Activated naive CD8-positive, alpha-beta T cell treated with anti-CD3 and anti-CD28 coated beads, Interleukin-2, amount 10 ng/mL, durations not matched to agents 7 days and 5 days (primary cell): ENCODE measurements around the gene TCEAL6. TPM values are rescaled to one million over a fixed set of nuclear protein-coding genes. Genes with fewer than 3 reads are reported as not detected.
"Not testable (repeated sequence)": the region's sequence is repeated elsewhere in the genome, so short reads cannot be mapped to it uniquely, and the experiment has no call there.

Experiments used
- ATAC-seq: fragments of 150-1000 bp; cut with Tn5 transposase; one replicate; pipeline ENCODE4 v1.10.0; 2021; ENCODE audit warnings: low read depth, moderate library complexity
- POLR2A ChIA-PET: fragments of 350-600 bp; sonication (Branson Sonifier 250); formaldehyde crosslinking; loops from one replicate; lab custom pipeline; 2021; ENCODE audit warnings: antibody characterized with exemption; lab: Charles Lee
- DNase-seq: peaks from one replicate; pipeline ENCODE4 v3.0.0; 2021
- H3K27ac Mint-ChIP-seq: one replicate; pipeline ENCODE4 v1.8.0; 2022; ENCODE audit warnings: mild to moderate bottlenecking, mixed read lengths
- H3K27me3 Mint-ChIP-seq: one replicate; pipeline ENCODE4 v1.8.0; 2022; ENCODE audit warnings: mild to moderate bottlenecking, moderate library complexity, mixed read lengths
- H3K36me3 Mint-ChIP-seq: one replicate; pipeline ENCODE4 v1.8.0; 2021; ENCODE audit warnings: mild to moderate bottlenecking, mixed read lengths
- H3K4me1 Mint-ChIP-seq: one replicate; pipeline ENCODE4 v1.8.0; 2021; ENCODE audit warnings: mixed read lengths
- H3K4me3 Mint-ChIP-seq: one replicate; pipeline ENCODE4 v1.8.0; 2022; ENCODE audit warnings: mild to moderate bottlenecking, moderate library complexity, mixed read lengths
- H3K9me3 Mint-ChIP-seq: one replicate; pipeline ENCODE4 v1.8.0; 2021; ENCODE audit warnings: mixed read lengths
- total RNA-seq, 2 experiments: library from RNA; stranded (reverse); gene quantifications; one replicate each; pipeline ENCODE4 v1.2.3, GENCODE V29; 2021

TCEAL6 gene
- total RNA-seq = not detected

- H3K36me3 Mint-ChIP-seq, H3K4me1 Mint-ChIP-seq, H3K4me3 Mint-ChIP-seq, POLR2A ChIA-PET, H3K9me3 Mint-ChIP-seq, H3K27ac Mint-ChIP-seq, DNase-seq, ATAC-seq: not testable (repeated sequence)
- H3K27me3 Mint-ChIP-seq = peaks cover 16% of the 10 kb centered on the region
Observed at GRCh38 chrX:102142274-102142673, at the start of gene TCEAL6. Gene TCEAL6, minus strand, starts transcription at chrX:102142481.

- ATAC-seq = no peak
- peaks cover 2% of the 10 kb centered on the region for H3K9me3 Mint-ChIP-seq
- H3K4me3 Mint-ChIP-seq = no peak overlapping the region
- no peak for DNase-seq
- no peaks in the 10 kb centered on the region for H3K36me3 Mint-ChIP-seq
- no peaks in the 10 kb centered on the region for H3K27me3 Mint-ChIP-seq
- POLR2A ChIA-PET = no interaction called here
- no peak overlapping the region for H3K27ac Mint-ChIP-seq
- no peaks in the 10 kb centered on the region for H3K4me1 Mint-ChIP-seq
Observed at GRCh38 chrX:102185967-102186720, 43.9 kb upstream of the TCEAL6 start.

GRCh38 chrX:102155806-102156179 lies 13.5 kb upstream of the TCEAL6 start, which contains the start of gene BEX5:
Gene BEX5, minus strand, starts transcription at chrX:102155977. Its CDS starts 1,712 bp downstream, at chrX:102154265.
- ATAC-seq = peak; percentile 97
- Mint-ChIP-seq H3K4me3 (peak within 1 kb of the TSS; percentile 95), H3K27me3 (no peaks in the 10 kb centered on the region), H3K4me1 (peaks cover 16% of the 10 kb centered on the region), H3K27ac (peak within 1 kb of the TSS; percentile 94), H3K36me3 (no peaks in the 10 kb centered on the region), H3K9me3 (no peaks in the 10 kb centered on the region)
- DNase-seq = no peak
- POLR2A ChIA-PET = interaction anchor here (0.7 to 1.1 kb wide), 2 partner anchors 224 to 1099 kb away, joined by 3 to 4 read pairs; partner anchors contain the start of genes TCEAL8 and ZMAT1

GRCh38 chrX:102154900-102155805 lies 12.9 kb upstream of the TCEAL6 start:
- Mint-ChIP-seq H3K36me3 (no peaks in the 10 kb centered on the region), H3K4me1 (peaks cover 16% of the 10 kb centered on the region), H3K27me3 (no peaks in the 10 kb centered on the region), H3K27ac (peak overlapping the region; percentile 94), H3K4me3 (peak overlapping the region; percentile 95), H3K9me3 (no peaks in the 10 kb centered on the region)
- POLR2A ChIA-PET = interaction anchor here (0.7 to 1.1 kb wide), 2 partner anchors 223 to 1099 kb away, joined by 3 to 4 read pairs; partner anchors contain the start of genes TCEAL8 and ZMAT1
- ATAC-seq (peak; percentile 59), DNase-seq (peak; percentile 40)

- DNase-seq (peak; percentile 20), ATAC-seq (no peak)
- no peaks in the 10 kb centered on the region for H3K9me3 Mint-ChIP-seq
- H3K36me3 Mint-ChIP-seq = no peaks in the 10 kb centered on the region
- POLR2A ChIA-PET = no interaction called here
- H3K4me1 Mint-ChIP-seq = peaks cover 16% of the 10 kb centered on the region
- peak overlapping the region; percentile 95 for H3K4me3 Mint-ChIP-seq
- H3K27me3 Mint-ChIP-seq = no peaks in the 10 kb centered on the region
- peak overlapping the region; percentile 94 for H3K27ac Mint-ChIP-seq
Observed at GRCh38 chrX:102154218-102154860, 12.1 kb upstream of the TCEAL6 start.

- POLR2A ChIA-PET, H3K4me1 Mint-ChIP-seq, H3K9me3 Mint-ChIP-seq, H3K36me3 Mint-ChIP-seq, ATAC-seq, DNase-seq, H3K27ac Mint-ChIP-seq, H3K4me3 Mint-ChIP-seq: not testable (repeated sequence)
- H3K27me3 Mint-ChIP-seq = peaks cover 16% of the 10 kb centered on the region
Observed at GRCh38 chrX:102141631-102142030, 650 bp downstream of the TCEAL6 start.

- DNase-seq, H3K9me3 Mint-ChIP-seq, ATAC-seq, H3K27ac Mint-ChIP-seq, POLR2A ChIA-PET, H3K4me3 Mint-ChIP-seq, H3K36me3 Mint-ChIP-seq, H3K4me1 Mint-ChIP-seq: not testable (repeated sequence)
- peaks cover 15% of the 10 kb centered on the region for H3K27me3 Mint-ChIP-seq
Observed at GRCh38 chrX:102140876-102141275, 1.4 kb downstream of the TCEAL6 start.

- Mint-ChIP-seq H3K27me3 (peaks cover 13% of the 10 kb centered on the region), H3K27ac (no peak overlapping the region), H3K36me3 (no peaks in the 10 kb centered on the region), H3K4me1 (no peaks in the 10 kb centered on the region), H3K4me3 (no peak overlapping the region), H3K9me3 (no peaks in the 10 kb centered on the region)
- POLR2A ChIA-PET = no interaction called here
- no peak for DNase-seq
- ATAC-seq = no peak
Observed at GRCh38 chrX:102138064-102138463, 4.2 kb downstream of the TCEAL6 start.

- Mint-ChIP-seq H3K4me1 (peaks cover 2% of the 10 kb centered on the region), H3K27ac (no peak overlapping the region), H3K36me3 (no peaks in the 10 kb centered on the region), H3K9me3 (no peaks in the 10 kb centered on the region), H3K4me3 (no peak overlapping the region), H3K27me3 (peaks cover 23% of the 10 kb centered on the region)
- ATAC-seq (no peak), DNase-seq (no peak)
- POLR2A ChIA-PET = no interaction called here
Observed at GRCh38 chrX:102129473-102129872, 12.8 kb downstream of the TCEAL6 start.

GRCh38 chrX:102126863-102127262 lies 15.4 kb downstream of the TCEAL6 start:
- H3K27me3 Mint-ChIP-seq = peaks cover 18% of the 10 kb centered on the region
- no peak overlapping the region for H3K27ac Mint-ChIP-seq
- H3K36me3 Mint-ChIP-seq = no peaks in the 10 kb centered on the region
- no peak overlapping the region for H3K4me3 Mint-ChIP-seq
- POLR2A ChIA-PET = no interaction called here
- H3K4me1 Mint-ChIP-seq = peaks cover 2% of the 10 kb centered on the region
- no peaks in the 10 kb centered on the region for H3K9me3 Mint-ChIP-seq
- DNase-seq = no peak
- ATAC-seq = no peak

GRCh38 chrX:102126080-102126818 lies 16.0 kb downstream of the TCEAL6 start:
- POLR2A ChIA-PET, DNase-seq, H3K9me3 Mint-ChIP-seq, H3K4me1 Mint-ChIP-seq, H3K27ac Mint-ChIP-seq, H3K36me3 Mint-ChIP-seq, ATAC-seq: not testable (repeated sequence)
- H3K27me3 Mint-ChIP-seq = peaks cover 18% of the 10 kb centered on the region
- H3K4me3 Mint-ChIP-seq = peak overlapping the region; percentile 10

- Mint-ChIP-seq H3K4me3 (peak within 1 kb of the TSS; percentile 54), H3K27me3 (peaks cover 21% of the 10 kb centered on the region)
- POLR2A ChIA-PET, H3K36me3 Mint-ChIP-seq, H3K27ac Mint-ChIP-seq, H3K9me3 Mint-ChIP-seq, H3K4me1 Mint-ChIP-seq, ATAC-seq: not testable (repeated sequence)
- peak; percentile 28 for DNase-seq
Observed at GRCh38 chrX:102125436-102125835, 16.8 kb downstream of the TCEAL6 start, which contains the start of gene TCEAL2. Gene TCEAL2, plus strand, starts transcription at chrX:102125679. Its CDS starts 1,152 bp downstream, at chrX:102126831.
